BJ (cell line): Measurements from ENCODE around the gene NR3C1. TPM values are rescaled to one million over a fixed set of nuclear protein-coding genes. Genes with fewer than 3 reads are reported as not detected.

Source experiments
- CTCF ChIA-PET: fragments of 350-600 bp; formaldehyde crosslinking; extraction: SDS; loops from one replicate; lab custom pipeline; 2021; ENCODE audit warnings: antibody characterized with exemption, inconsistent platforms; lab: Yijun Ruan, JAX
- POLR2A ChIA-PET: fragments of 300-600 bp; sonication (Branson Sonifier 250); formaldehyde crosslinking; extraction: SDS; loops from one replicate; lab custom pipeline; 2021; ENCODE audit warnings: antibody characterized with exemption; lab: Charles Lee
- DNase-seq: peaks from one replicate; pipeline ENCODE4 v3.0.0-alpha.2; 2011; ENCODE audit warnings: low read depth
- H3K27me3 ChIP-seq: 2 replicates; pipeline ENCODE4 v1.6.0; 2011; ENCODE audit warnings: low read length; ENCODE audit not compliant: control insufficient read depth, insufficient read depth
- H3K36me3 ChIP-seq: 2 replicates; pipeline ENCODE4 v1.5.1; 2011; ENCODE audit warnings: low read length; ENCODE audit not compliant: control insufficient read depth, insufficient read depth
- H3K4me3 ChIP-seq: 2 replicates; pipeline ENCODE4 v1.5.1; 2011; ENCODE audit warnings: low read depth, mild to moderate bottlenecking, control low read depth, low read length
- CTCF ChIP-seq: IDR thresholded peaks from 2 replicates; pipeline ENCODE4 v1.5.1; 2011; ENCODE audit warnings: low read depth, mild to moderate bottlenecking, control low read depth, inconsistent platforms, low read length, moderate library complexity; ENCODE audit not compliant: insufficient read depth
- polyA plus RNA-seq: library from polyadenylated mRNA; depleted of rRNA; stranded (reverse); fragments of >200 nt; gene quantifications from 2 replicates; pipeline ENCODE4 v1.2.3, GENCODE V29; 2011

Gene NR3C1
- polyA plus RNA-seq, 1 experiment = 22.4 TPM

GRCh38 chr5:143261748-143262392, 141.6 kb downstream of the NR3C1 start:
- no peak for TF ChIP-seq CTCF
- ChIA-PET POLR2A (no interaction called here), CTCF (interaction anchor here (0.6 kb wide), 1 partner anchor 16 kb away, joined by 3 read pairs; no protein-coding TSS in a partner anchor)
- H3K4me3 ChIP-seq = no peak overlapping the region
- no peaks in the 10 kb centered on the region for H3K27me3 ChIP-seq
- no peak for DNase-seq
- H3K36me3 ChIP-seq = no peaks in the 10 kb centered on the region

GRCh38 chr5:143259254-143259605, 144.3 kb downstream of the NR3C1 start:
- H3K36me3 ChIP-seq = no peaks in the 10 kb centered on the region
- CTCF ChIA-PET = no interaction called here
- no peak for TF ChIP-seq CTCF
- POLR2A ChIA-PET = no interaction called here
- H3K4me3 ChIP-seq = no peak overlapping the region
- no peaks in the 10 kb centered on the region for H3K27me3 ChIP-seq
- DNase-seq = no peak

DNA sequence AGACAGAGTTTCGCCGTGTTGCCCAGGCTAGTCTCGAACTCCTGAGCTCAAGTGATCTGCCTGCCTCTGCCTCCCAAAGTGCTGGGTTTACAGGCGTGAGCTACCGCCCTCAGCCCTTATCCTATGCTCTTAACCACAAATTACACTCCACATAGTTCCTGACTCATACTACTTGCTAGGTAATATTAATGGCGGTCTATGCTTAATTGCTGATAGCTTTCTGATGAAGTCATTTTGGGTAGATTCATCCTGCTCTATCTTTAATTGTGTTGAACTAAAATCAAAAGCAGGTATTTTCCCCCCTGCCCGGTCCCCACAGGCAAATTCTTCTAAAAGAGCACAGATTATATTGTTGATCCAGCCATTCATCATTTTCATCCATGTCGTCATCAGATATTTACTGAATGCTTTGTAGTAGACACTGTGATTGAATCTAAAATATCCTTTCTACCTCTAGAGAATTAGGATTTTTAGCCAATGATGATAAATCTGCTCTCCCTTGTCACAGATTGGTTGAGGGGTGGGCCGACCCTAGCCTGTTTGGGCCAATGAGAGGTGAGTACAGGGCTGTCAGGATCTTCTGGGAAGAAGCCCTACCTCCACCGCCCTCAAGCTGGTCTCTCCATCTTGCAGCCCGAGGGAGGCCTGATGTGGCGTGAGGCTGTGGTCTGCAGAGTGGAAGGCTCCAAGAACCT, 144.8 kb downstream of the NR3C1 start:
- CTCF ChIA-PET = no interaction called here
- TF ChIP-seq CTCF = no peak
- POLR2A ChIA-PET = no interaction called here
- DNase-seq = no peak
- Histone ChIP-seq H3K36me3 (no peaks in the 10 kb centered on the region), H3K27me3 (no peaks in the 10 kb centered on the region), H3K4me3 (no peak overlapping the region)

DNA sequence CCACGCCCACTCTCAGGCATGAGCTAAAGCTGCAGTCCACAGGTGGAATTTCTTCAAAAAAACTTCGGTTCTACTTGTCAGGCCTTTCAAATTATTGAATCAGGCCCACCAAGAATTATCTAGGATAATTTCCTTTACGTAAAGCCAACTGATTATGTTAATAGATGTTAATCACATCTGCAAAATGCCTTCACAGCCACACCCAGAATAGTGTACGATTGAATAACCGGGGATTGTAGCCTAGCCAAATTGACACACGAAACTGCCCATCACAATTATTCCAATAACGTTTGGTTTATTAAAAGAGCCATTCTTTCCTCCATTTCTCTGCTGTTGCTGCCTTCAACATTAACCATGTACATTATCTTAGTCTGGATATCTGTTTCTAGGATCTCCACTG, 148.7 kb downstream of the NR3C1 start:
- CTCF ChIA-PET = no interaction called here

More for the DNA sequence above, 148.7 kb downstream of the NR3C1 start:
- Histone ChIP-seq H3K4me3 (no peak overlapping the region), H3K36me3 (no peaks in the 10 kb centered on the region), H3K27me3 (no peaks in the 10 kb centered on the region)
- POLR2A ChIA-PET = no interaction called here
- TF ChIP-seq CTCF = no peak
- DNase-seq = no peak
